GM19035 (cell line): ENCODE results near the gene MPDZ.

Experiments
- ATAC-seq: cut with Tn5 transposase; IDR thresholded peaks from one replicate; pipeline ENCODE4 v1.9.1; 2021; ENCODE audit not compliant: unreplicated experiment

The MPDZ gene, protein sequence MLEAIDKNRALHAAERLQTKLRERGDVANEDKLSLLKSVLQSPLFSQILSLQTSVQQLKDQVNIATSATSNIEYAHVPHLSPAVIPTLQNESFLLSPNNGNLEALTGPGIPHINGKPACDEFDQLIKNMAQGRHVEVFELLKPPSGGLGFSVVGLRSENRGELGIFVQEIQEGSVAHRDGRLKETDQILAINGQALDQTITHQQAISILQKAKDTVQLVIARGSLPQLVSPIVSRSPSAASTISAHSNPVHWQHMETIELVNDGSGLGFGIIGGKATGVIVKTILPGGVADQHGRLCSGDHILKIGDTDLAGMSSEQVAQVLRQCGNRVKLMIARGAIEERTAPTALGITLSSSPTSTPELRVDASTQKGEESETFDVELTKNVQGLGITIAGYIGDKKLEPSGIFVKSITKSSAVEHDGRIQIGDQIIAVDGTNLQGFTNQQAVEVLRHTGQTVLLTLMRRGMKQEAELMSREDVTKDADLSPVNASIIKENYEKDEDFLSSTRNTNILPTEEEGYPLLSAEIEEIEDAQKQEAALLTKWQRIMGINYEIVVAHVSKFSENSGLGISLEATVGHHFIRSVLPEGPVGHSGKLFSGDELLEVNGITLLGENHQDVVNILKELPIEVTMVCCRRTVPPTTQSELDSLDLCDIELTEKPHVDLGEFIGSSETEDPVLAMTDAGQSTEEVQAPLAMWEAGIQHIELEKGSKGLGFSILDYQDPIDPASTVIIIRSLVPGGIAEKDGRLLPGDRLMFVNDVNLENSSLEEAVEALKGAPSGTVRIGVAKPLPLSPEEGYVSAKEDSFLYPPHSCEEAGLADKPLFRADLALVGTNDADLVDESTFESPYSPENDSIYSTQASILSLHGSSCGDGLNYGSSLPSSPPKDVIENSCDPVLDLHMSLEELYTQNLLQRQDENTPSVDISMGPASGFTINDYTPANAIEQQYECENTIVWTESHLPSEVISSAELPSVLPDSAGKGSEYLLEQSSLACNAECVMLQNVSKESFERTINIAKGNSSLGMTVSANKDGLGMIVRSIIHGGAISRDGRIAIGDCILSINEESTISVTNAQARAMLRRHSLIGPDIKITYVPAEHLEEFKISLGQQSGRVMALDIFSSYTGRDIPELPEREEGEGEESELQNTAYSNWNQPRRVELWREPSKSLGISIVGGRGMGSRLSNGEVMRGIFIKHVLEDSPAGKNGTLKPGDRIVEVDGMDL (N-terminal part only)

DNA sequence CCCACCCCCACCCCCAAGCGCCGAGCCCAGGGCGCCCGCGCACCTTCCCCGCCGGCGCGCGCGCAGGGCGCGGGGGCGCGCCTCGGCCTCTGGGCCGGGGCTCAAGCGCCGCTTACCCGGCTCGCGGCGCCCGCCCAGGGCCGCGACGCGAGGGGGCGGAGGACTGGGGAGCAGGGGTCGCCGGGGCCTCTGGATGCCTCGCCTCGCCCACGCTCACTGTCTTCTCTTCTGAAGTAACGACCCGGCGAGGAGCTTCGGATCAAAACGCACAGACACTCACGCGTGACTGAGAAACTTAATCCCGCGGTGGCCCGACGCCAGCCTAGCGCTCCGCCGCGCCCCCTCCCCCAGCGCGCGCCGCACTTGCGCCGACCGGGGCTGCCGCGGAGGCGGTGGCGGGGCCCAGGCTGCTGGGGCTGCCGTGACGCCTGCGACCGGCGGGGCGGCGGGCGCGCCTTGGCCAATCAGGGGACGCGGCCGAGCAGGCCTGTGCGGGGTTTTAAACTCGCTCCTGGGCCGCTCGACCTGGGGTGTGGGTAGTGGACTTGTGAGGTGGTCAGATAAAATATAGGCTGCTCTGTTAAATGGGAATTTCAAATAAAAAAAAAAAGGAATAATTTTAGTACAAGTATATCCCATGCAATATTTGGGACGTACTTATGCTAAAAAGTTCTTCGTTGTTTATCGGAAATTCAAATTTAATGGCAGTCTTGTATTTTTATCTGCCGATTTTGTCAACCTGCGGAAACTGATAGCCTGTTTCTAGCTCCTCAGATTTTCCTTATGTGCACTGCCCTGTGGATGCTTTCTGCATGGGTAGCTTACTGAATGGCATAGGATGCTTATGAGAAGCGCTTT lies at the start of gene MPDZ:
Gene MPDZ (minus strand): TSS at position 409 of the 858 bp plus-strand sequence. CDS start 29,377 bp downstream, outside the sequence.
- no peak for ATAC-seq

DNA sequence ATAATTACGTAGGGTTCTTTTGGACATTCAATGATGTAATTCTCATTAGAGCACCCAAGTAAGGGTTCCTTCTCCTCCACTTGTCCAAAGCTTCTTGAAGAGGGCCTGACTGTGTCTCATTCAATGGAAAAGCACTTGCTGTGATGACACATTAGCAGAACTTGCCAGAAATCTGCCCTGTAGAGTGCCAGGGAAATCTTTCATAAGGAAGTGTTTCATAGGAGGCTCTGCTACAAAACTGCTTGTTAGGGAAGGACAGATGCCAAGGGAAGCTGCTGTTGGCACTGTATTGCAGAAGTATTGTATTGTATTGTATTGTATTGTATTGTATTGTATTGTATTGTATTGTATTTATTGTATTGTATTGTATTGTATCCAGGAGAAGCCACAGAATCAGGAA lies 45.5 kb upstream of the MPDZ start:
- no peak for ATAC-seq

DNA sequence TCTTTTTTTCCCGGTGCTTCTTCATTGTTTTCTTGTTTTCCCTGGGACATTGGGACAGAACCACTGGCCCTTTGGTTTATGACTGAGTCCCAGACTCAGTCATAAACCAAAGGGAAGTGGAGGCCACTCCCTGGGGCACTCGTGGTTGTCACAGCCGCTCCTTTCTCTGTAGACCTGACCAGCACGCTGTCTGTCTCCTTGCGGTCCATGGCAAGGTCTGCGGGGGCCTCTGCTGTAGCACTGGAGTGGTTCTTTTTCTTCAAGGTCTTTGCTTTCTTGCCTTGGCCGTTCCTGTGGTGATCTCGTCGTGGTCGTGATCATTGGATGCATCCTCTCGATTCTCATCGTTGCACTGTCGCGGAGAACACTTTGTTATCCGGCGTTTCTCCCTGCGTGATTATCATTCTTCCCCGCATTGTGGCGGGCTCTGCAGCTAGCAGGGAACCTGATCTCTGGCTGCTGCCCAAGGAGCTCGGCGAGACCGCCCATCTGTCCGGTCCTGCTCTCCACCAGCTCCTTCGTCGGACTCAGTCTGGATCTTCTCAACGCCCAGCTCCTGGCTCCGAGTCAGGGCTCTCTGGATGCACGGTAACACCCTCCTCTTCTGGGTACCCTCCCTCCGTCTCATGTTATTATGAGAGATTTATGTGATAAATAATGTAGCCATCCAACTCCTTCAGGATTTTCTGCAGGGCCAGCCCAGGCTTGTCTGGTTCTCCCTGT lies 43.5 kb upstream of the MPDZ start:
- ATAC-seq: no peak

DNA sequence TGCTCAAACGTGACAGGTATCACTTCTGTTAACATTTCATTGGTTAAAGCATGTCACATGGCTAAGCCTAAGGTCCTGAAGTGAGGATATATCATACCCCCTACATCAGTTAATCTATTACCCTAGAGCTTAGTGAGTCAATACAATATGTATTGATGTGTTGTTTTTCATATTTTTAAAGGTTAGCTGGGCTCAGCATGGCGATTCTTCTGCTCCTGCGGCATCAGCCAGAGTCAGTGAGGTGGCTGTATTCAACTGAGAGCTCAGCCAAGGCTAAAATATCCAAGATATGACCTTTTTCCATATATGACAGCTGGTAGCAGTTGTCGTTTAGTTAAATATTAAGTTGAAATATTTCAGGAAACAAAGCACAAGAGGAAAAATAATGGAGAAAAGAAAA lies 38.5 kb upstream of the MPDZ start:
- ATAC-seq: no peak

DNA sequence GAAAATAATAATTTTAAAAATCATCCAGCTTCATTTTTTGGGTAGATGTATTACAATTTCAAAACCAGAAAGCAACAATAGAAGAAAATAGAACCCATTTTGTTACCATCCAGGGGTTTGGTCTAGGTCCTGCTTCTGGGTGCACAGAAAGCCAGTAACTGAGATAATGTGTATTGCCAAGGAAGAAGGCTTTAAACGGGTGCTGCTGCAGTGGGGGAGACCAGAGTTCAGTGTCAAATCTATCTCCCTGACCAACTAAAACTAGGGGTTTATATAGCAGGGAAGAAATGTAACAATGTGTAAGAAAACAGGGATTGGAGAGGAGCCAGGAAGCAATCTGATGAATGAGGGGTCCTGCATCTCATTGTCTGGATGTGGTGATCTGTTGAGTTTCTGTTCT lies 17.5 kb upstream of the MPDZ start:
- ATAC-seq: no peak

DNA sequence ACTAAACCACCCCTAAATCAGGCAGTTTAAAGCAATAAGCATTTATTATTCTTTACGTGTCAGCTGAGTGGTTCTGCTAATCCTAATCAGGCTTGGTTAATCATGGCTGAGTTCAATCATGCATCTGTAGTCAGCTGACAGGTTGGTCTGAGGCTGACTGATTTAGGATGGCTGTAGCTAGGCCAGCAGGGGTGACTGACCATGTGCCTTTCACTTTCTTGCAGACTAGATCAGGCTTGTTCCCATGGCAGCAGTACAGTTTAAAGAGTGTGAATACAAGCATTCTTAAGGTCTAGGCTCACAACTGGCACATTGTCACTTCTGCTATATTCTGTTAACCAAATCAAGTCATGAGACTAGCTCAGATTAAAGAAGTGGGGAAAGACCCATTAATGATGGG lies 16.1 kb upstream of the MPDZ start:
- no peak for ATAC-seq

DNA sequence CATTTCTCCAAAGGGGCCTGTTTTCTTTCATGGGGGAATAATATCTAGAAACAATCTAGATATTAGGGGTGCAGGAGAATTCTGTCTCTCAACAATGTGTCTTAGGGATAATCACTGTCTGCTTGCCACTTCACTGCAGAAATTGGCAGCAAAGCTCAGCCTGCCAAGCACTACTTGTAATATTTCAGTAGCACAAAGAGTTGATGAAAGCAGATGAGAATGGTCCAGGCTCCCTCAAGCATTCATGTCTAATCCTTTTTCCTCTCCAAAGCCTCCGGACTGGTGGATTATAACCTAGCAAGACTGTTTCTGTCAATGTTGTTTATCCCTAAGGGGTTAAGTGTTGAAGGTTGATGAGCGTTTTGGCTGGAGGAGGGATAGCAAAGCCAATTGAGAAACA lies 13.3 kb upstream of the MPDZ start:
- no peak for ATAC-seq

DNA sequence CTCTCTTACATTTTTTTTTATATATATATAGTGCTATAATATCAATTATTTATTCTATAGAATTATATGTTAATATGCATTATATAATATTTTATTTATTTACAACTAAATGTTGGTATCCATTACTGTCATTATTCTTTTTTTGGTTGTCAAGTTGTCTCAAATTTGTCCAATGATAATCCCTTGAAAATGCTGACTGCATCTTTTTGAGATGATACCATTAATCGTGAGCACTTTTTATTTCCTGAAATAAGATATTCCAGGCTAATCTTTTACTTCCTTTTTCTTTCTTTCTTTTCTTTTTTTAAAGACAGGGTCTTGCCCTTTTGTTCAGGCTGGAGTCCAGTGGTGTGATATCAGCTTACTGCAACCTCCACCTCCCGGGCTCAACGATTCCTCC lies 12.7 kb upstream of the MPDZ start:
- no peak for ATAC-seq

DNA sequence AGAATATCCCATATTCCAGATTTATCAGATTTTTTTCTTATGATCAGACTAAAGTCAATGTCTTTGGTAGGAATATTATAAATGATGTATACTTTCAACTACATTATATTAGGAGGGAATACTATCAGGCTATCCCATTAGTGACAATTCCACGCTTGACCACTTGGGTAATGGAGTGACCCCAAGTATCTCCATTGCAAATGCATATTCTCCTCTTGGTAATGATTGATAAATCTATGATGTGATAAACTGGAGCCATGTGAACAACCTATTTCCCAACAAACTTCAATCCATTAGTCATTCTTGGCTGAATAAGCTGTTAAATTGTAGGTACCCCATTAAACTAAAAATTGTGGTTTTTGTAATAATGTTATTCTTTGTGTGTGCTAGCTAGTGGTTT lies 12.2 kb upstream of the MPDZ start:
- ATAC-seq: no peak

DNA sequence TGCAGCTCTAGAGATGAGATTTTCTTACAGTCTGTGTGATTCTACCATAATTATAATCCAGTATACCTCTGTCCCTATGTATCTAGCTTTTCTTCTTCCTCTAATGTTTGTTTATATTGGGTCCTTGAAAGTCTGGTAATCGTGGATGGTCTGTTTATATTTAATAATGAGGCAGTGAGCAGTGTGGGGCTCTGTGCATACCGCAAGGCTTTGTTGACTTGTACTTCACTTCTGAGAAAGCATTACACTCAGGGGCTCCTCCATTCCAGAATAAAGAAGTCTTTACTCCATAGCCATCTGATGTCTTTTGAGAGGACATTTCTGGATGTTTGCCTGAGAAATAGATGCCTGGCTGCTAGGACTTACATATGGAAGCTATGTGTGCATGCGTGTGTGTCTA lies 4.5 kb upstream of the MPDZ start:
- no peak for ATAC-seq

DNA sequence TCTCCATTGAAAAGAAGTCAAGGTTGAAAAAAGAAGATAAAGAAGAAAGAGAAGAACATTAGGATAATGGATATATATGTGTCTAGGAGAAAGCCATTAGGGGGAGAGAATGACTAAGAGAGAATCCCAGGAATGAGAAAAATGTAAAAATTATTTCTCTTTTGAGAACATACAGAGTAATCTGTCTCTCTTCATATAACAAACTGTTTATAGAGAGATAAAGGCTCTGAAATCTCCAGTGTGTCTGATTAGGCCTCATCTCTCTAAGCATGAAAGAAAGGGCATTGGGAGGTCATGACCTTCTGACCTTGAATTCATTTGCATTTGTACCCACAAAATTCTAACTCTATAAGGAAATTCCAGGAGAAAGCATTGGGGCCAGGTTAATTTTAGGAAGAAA lies 3.5 kb upstream of the MPDZ start:
- no peak for ATAC-seq

DNA sequence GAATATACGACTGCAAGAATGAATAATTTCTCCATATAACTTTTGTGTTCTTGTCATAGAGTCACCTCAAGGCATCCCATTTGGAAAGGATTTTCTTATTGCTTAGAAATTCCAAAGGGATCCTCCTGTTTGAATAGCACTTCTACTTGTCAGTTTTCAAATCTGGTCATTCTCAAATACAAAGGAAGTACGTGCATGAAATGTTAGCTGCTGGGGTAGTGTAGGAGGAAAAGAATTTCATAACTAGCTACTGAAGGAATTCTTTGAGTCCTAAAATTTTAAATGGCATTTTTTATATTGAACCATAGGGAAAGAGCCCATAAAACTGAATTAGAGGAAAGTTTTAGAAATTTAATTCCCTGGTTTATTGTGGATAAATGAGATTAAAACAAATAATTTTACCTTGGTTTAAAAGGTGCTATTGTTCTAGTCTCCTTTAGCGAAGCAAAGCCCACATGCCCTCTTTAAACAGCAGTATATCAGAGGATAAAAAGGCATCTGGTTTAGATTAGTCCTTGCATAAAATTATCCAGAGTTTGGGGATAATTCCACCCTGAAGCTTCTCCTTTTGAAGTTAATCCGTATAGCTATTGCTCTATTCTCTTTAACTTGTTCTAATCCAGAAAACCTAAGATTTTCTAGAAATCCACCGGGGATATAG lies 2.0 kb upstream of the MPDZ start:
- no peak for ATAC-seq

DNA sequence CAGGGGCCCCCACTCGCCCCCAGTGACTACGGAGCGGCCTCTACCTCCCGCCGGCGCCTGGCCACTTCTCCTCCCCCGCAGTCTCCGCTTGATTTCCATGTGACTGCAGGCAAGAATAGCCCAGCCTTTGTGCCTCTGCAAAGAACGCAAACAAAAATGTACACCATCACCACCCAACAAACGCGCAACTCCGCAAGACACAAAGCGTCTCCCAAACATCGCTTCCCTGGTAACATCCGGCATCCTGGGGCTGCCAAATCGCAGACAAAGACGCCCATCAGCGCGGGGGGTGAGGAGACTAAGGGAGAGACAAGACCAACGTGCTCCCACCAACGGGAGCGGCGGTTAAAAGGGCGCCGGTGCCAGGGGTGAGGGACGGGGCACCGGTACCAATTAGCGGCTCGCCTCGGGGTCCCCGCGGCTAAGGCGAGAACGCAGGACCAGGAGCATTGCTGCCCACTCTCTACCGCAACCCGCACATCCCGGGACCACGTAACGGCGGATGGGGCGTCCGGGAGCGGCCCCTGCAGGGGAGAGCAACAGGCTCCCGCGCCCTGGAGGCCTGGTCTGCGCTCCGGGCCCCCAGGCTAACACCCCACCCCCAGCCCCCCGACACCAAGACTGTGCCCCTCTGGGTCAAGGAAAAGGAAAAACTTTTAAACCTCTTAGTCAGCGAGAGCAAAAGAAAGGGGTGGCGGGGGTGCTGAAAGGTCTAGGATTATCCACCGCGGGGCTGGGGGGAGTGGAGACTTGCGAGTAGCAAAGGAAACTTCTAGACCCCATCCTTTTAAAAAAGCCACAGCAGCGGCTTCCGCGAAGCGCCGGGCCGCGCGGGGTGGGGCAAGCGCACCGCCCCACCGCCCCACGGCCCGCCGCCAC lies 885 bp downstream of the MPDZ start:
- ATAC-seq: no peak

DNA sequence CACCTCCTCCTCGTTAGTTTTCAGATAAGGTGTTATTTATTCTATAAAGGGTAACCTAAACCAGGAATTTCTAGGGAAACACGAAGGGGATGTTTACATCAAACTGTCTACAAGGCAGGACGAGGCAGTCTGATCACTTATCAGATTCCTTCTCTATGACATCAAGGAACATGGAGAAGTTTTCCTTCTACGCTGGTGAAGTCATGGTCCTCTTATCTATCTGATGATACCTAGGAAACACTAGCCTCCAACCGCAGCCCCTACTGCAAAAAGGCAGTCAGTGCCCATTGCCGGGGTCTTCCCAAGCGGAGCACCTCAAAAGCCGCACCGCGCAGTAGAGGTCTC lies 1.5 kb downstream of the MPDZ start:
- ATAC-seq: no peak

DNA sequence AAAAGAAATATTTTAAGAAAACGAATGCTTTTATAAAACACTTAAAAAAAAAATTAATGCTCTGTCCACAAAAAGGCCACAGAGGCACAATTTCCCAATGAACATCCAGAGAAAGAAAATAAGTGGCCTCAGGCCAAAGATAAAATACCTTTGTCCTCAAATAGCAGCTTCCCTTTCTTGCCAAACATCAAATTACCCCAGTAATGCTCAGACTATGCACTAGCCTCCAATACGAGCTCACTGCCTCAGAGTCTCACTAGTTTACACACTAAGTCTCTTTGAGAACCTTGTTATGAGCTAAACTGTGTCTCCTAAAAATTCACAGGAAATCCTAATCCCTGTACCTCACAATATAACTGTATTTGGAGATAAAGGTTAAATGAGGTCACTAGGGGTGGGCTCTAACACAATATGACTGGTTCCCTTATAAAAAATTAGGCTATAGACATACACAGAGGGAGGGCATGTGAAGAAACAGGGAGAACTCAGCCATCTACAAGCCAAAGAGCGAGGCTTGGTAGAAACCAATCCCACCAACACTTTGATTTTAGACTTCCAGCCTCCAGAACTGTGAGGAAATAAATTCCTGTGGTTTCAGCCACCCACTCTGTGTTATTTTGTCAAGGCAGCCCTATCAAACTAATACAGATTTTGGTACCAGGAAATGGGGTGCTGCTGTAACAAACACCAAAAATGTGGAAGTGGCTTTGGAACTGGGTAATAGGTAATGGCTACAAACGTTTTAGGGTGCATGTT lies 4.4 kb downstream of the MPDZ start:
- no peak for ATAC-seq

DNA sequence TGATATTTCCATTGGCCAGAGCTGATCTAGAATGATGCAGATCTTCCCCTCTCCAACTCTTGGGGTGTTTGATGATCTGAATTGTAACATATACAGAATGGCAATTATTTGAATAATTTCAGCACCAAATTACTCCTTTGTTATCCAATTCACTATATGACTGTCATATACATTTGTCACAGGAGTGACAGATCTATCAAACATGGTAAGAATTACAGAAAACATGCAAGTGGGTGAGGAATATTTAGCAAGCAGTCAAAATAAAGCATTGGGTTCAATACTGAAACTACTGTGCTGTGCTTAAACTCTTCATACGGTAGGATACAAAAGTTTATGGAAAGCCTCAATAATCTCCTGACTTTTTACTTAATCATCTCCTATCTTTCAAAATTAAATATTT lies 8.8 kb downstream of the MPDZ start:
- ATAC-seq: no peak

DNA sequence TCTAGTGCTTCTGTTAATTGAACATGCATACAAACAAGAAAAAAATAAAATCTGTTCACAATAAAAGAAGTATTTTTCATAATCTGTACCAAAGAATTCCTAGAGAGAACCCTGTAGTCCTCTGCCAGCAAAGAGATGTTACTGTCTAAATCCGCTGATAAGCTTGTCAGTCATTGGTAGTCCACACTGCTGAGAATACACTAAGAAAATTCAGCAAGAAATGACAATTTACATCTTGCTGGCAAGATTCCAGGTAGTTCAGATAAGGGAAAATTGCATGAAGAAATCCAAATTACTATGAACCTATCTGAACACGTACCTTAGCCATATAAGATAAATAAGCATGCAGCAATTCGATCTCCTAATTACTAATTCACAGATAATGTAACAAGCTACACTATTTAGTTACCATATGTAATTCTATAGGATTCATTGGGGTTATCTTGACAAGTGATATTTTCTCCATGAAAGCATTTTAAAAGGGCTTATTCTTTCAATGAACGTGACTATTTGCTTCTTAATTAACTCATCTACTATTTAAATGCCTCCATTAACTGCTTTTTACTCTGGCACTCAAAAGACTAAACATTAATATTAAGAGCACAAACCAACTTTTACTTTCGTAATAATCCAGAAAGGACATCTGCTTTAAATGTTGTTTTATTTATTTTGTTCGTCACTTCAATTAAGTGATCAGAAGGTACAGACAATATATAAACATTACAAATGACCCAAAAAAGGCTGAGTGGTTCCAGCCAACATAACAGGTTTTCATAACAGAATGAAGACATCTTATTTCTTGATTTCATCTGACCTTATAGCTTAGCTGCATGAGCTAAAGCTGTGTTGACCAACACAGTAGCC lies 9.7 kb downstream of the MPDZ start:
- ATAC-seq: no peak
